ENCODE measurements around the gene UBE2L3.

GRCh38 chr22:21569459-21570170 lies 2.1 kb downstream of the UBE2L3 start:
- no peak for TF ChIP-seq RAD21 (conservative IDR thresholded peaks at IDR 0.05 in 1 of 2, IDR thresholded peaks at IDR 0.05 in 1 of 2)
- no peak for TF ChIP-seq REST (IDR thresholded peaks at IDR 0.05)
- TF ChIP-seq CTCF (IDR thresholded peaks at IDR 0.05), result no peak
- TF ChIP-seq, protein P1, sequence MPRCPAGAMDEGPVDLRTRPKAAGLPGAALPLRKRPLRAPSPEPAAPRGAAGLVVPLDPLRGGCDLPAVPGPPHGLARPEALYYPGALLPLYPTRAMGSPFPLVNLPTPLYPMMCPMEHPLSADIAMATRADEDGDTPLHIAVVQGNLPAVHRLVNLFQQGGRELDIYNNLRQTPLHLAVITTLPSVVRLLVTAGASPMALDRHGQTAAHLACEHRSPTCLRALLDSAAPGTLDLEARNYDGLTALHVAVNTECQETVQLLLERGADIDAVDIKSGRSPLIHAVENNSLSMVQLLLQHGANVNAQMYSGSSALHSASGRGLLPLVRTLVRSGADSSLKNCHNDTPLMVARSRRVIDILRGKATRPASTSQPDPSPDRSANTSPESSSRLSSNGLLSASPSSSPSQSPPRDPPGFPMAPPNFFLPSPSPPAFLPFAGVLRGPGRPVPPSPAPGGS (IDR thresholded peaks at IDR 0.05), result no peak
- TF ChIP-seq MAFK (IDR thresholded peaks at IDR 0.05; ENCODE audit: partially characterized antibody), result no peak
- no peak for TF ChIP-seq MAX (IDR thresholded peaks at IDR 0.05)
- no peak for TF ChIP-seq JUNB (IDR thresholded peaks at IDR 0.05)

All from A549 (cell line).